Measurements from ENCODE around the gene MAML3.

DNA sequence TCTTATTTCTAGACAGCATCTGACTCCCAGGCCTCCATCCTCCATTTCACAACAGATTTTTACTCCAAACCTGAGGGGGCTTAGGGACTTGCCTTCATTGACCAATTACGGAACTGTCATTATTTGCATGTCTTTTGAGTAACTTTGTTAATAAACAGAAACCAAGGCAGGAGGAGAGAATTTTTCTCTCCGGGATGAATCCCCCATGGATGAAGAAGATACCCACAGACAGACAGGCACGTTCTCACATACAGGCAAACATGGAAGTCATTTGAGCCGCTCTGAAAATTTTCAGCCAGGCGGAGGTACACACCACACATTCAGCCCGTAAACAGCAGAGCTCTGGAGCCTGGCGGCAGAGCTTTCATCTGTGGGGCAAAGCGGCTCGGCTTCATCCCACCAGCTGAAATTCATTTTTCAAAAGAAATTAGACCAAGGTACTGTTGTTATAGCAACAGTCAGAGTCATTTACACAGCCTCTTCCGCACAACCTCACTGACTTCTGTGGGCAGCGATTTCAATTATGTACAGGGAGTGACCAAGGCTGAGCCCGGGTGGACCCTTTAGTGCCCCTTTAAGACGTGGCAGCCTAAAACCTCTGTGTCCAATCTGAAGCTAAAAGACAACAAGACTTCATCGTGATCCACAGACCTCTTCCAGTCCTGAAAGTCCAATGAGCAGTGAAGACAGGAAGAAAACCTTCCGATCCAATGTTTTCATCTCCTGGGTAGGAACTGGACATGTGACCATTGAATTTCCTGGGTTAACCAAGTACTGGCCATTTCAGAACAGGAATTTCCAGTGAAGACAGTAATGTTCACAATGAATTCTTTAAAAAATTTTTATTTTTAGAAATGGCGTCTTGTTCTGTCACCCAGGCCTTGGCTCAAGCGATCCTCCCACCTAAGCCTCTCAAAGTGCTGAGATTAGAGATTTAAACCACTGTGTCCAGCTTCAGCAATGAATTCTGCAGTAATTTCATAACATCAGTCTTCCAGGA, 251.4 kb downstream of the MAML3 start:
- TF ChIP-seq POLR2AphosphoS5 (IDR thresholded peaks at IDR 0.05; ENCODE audit: low read depth, low read length) (no peak), SIN3A (IDR thresholded peaks at IDR 0.05; ENCODE audit: borderline replicate concordance, insufficient read depth, low read length) (0 out of 2 replicates have a peak, but pooled peaks have one; percentile 37), REST (IDR thresholded peaks at IDR 0.05; ENCODE audit: insufficient read depth in 1 of 2, low read depth in 2 of 2, low read length in 2 of 2) (no peak), TAF1 (IDR thresholded peaks at IDR 0.05; ENCODE audit: borderline replicate concordance, insufficient read depth, low read length) (no peak), FOXP2 (optimal IDR thresholded peaks at IDR 0.05; ENCODE audit: borderline replicate concordance, extremely low read depth, extremely low read length, insufficient read depth) (no peak)
